Adipocyte (in vitro differentiated cells): ENCODE data around the gene ERCC6L2.

ENCODE experiments used
- DNase-seq: peaks from one replicate; pipeline ENCODE4 v3.0.0-alpha.2; 2015; ENCODE audit warnings: low read depth
- H3K27me3 ChIP-seq: replicated peaks from 2 replicates; pipeline ENCODE4 v1.7.0; 2013; ENCODE audit warnings: mild to moderate bottlenecking, low read length, moderate library complexity; ENCODE audit not compliant: control insufficient read depth, insufficient read depth
- H3K36me3 ChIP-seq: 2 replicates; pipeline ENCODE4 v1.7.0; 2013; ENCODE audit warnings: low read length, mild to moderate bottlenecking, moderate library complexity; ENCODE audit not compliant: control insufficient read depth, insufficient read depth, severe bottlenecking
- H3K4me1 ChIP-seq: 2 replicates; pipeline ENCODE4 v1.7.0; 2013; ENCODE audit warnings: mild to moderate bottlenecking, low read length, moderate library complexity; ENCODE audit not compliant: control insufficient read depth, insufficient read depth
- H3K4me3 ChIP-seq: 2 replicates; pipeline ENCODE4 v1.7.0; 2013; ENCODE audit warnings: mild to moderate bottlenecking, low read length, moderate library complexity
- H3K9ac ChIP-seq: 2 replicates; pipeline ENCODE4 v1.7.0; 2013; ENCODE audit warnings: mild to moderate bottlenecking, low read length, moderate library complexity
- H3K9me3 ChIP-seq: 2 replicates; pipeline ENCODE4 v1.7.0; 2013; ENCODE audit warnings: mild to moderate bottlenecking, low read length, moderate library complexity; ENCODE audit not compliant: control insufficient read depth

Gene ERCC6L2

GRCh38 chr9:95924987-95925386, 49.5 kb downstream of the ERCC6L2 start:
- no peaks in the 10 kb centered on the region for H3K4me1 ChIP-seq
- no peak for DNase-seq
- H3K36me3 ChIP-seq, result peaks cover 68% of the 10 kb centered on the region

GRCh38 chr9:95927271-95928004, 51.9 kb downstream of the ERCC6L2 start:
- Histone ChIP-seq H3K4me3 (no peak overlapping the region), H3K36me3 (peaks cover 74% of the 10 kb centered on the region), H3K9me3 (no peaks in the 10 kb centered on the region), H3K9ac (no peak overlapping the region), H3K4me1 (no peaks in the 10 kb centered on the region), H3K27me3 (no peaks in the 10 kb centered on the region)
- peak; percentile 12 for DNase-seq

More at GRCh38 chr9:95924987-95925386, 49.5 kb downstream of the ERCC6L2 start:
- Histone ChIP-seq H3K4me3 (no peak overlapping the region), H3K27me3 (no peaks in the 10 kb centered on the region), H3K9ac (no peak overlapping the region), H3K9me3 (no peaks in the 10 kb centered on the region)

GRCh38 chr9:95930277-95930676, 54.8 kb downstream of the ERCC6L2 start:
- Histone ChIP-seq H3K4me1 (no peaks in the 10 kb centered on the region), H3K36me3 (peaks cover 82% of the 10 kb centered on the region), H3K4me3 (no peak overlapping the region), H3K27me3 (no peaks in the 10 kb centered on the region), H3K9me3 (no peaks in the 10 kb centered on the region), H3K9ac (no peak overlapping the region)
- DNase-seq, result no peak

GRCh38 chr9:95935861-95936578, 60.5 kb downstream of the ERCC6L2 start:
- Histone ChIP-seq H3K36me3 (peaks cover 69% of the 10 kb centered on the region), H3K27me3 (no peaks in the 10 kb centered on the region), H3K4me3 (no peak overlapping the region), H3K9ac (no peak overlapping the region), H3K9me3 (peaks cover 11% of the 10 kb centered on the region), H3K4me1 (no peaks in the 10 kb centered on the region)
- DNase-seq, result no peak

GRCh38 chr9:95936579-95937075, 61.1 kb downstream of the ERCC6L2 start:
- Histone ChIP-seq H3K9ac (no peak overlapping the region), H3K36me3 (peaks cover 65% of the 10 kb centered on the region)
- DNase-seq, result no peak

GRCh38 chr9:95937131-95937530, 61.6 kb downstream of the ERCC6L2 start:
- Histone ChIP-seq H3K4me1 (no peaks in the 10 kb centered on the region), H3K9me3 (peaks cover 11% of the 10 kb centered on the region), H3K4me3 (no peak overlapping the region), H3K27me3 (no peaks in the 10 kb centered on the region), H3K36me3 (peaks cover 66% of the 10 kb centered on the region), H3K9ac (no peak overlapping the region)
- no peak for DNase-seq

More at GRCh38 chr9:95936579-95937075, 61.1 kb downstream of the ERCC6L2 start:
- Histone ChIP-seq H3K4me3 (no peak overlapping the region), H3K27me3 (no peaks in the 10 kb centered on the region), H3K9me3 (peaks cover 11% of the 10 kb centered on the region), H3K4me1 (no peaks in the 10 kb centered on the region)

- H3K27me3 ChIP-seq, result no peaks in the 10 kb centered on the region
- no peak overlapping the region for H3K9ac ChIP-seq
- H3K9me3 ChIP-seq, result peaks cover 11% of the 10 kb centered on the region
- DNase-seq, result no peak
- peaks cover 66% of the 10 kb centered on the region for H3K36me3 ChIP-seq
- H3K4me3 ChIP-seq, result no peak overlapping the region
- H3K4me1 ChIP-seq, result no peaks in the 10 kb centered on the region
Measured at GRCh38 chr9:95938724-95939123, 63.2 kb downstream of the ERCC6L2 start.

GRCh38 chr9:95939472-95939871, 64.0 kb downstream of the ERCC6L2 start:
- peaks cover 68% of the 10 kb centered on the region for H3K36me3 ChIP-seq
- no peak for DNase-seq
- no peaks in the 10 kb centered on the region for H3K27me3 ChIP-seq
- H3K4me3 ChIP-seq, result no peak overlapping the region
- H3K9ac ChIP-seq, result no peak overlapping the region
- peaks cover 11% of the 10 kb centered on the region for H3K9me3 ChIP-seq
- no peaks in the 10 kb centered on the region for H3K4me1 ChIP-seq

GRCh38 chr9:95940265-95940664, 64.8 kb downstream of the ERCC6L2 start:
- H3K9me3 ChIP-seq, result peaks cover 11% of the 10 kb centered on the region

GRCh38 chr9:95942016-95942415, 66.5 kb downstream of the ERCC6L2 start:
- DNase-seq, result no peak
- H3K27me3 ChIP-seq, result no peaks in the 10 kb centered on the region
- peaks cover 49% of the 10 kb centered on the region for H3K36me3 ChIP-seq
- no peak overlapping the region for H3K9ac ChIP-seq
- peaks cover 11% of the 10 kb centered on the region for H3K9me3 ChIP-seq
- H3K4me3 ChIP-seq, result no peak overlapping the region
- H3K4me1 ChIP-seq, result no peaks in the 10 kb centered on the region

More at GRCh38 chr9:95940265-95940664, 64.8 kb downstream of the ERCC6L2 start:
- Histone ChIP-seq H3K27me3 (no peaks in the 10 kb centered on the region), H3K9ac (no peak overlapping the region), H3K36me3 (peaks cover 61% of the 10 kb centered on the region), H3K4me1 (no peaks in the 10 kb centered on the region), H3K4me3 (no peak overlapping the region)
- peak; percentile 1 for DNase-seq

GRCh38 chr9:95947118-95947517, 71.6 kb downstream of the ERCC6L2 start:
- Histone ChIP-seq H3K36me3 (peaks cover 67% of the 10 kb centered on the region), H3K4me3 (peak overlapping the region; percentile 24), H3K27me3 (no peaks in the 10 kb centered on the region), H3K9ac (no peak overlapping the region), H3K4me1 (no peaks in the 10 kb centered on the region), H3K9me3 (peaks cover 16% of the 10 kb centered on the region)
- no peak for DNase-seq
